ENCODE measurements around the gene RHOH.

DNA sequence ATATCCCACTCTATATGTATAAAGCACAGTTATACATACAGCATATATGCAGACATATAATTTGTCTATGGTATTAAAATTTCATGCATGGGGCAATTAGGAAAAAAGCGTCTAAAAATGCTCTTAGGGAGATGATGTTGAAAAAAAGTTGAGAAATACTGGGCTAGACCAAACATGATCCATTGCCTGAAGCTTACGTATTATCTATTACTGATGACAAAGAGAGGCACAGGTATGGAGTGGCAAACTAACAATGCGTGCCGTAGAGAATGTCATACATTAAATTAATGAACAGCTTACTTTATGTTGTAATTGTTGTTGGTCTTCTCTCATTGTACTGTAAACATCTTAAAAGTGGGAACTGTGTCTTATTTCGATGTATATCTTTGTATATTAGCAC is 13.9 kb downstream of the RHOH start:
- TF ChIP-seq, protein P1, sequence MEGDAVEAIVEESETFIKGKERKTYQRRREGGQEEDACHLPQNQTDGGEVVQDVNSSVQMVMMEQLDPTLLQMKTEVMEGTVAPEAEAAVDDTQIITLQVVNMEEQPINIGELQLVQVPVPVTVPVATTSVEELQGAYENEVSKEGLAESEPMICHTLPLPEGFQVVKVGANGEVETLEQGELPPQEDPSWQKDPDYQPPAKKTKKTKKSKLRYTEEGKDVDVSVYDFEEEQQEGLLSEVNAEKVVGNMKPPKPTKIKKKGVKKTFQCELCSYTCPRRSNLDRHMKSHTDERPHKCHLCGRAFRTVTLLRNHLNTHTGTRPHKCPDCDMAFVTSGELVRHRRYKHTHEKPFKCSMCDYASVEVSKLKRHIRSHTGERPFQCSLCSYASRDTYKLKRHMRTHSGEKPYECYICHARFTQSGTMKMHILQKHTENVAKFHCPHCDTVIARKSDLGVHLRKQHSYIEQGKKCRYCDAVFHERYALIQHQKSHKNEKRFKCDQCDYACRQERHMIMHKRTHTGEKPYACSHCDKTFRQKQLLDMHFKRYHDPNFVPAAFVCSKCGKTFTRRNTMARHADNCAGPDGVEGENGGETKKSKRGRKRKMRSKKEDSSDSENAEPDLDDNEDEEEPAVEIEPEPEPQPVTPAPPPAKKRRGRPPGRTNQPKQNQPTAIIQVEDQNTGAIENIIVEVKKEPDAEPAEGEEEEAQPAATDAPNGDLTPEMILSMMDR (IDR thresholded peaks at IDR 0.05), result no peak
- no peak for TF ChIP-seq EP300 (IDR thresholded peaks at IDR 0.05)
- TF ChIP-seq POLR2A (IDR thresholded peaks at IDR 0.05), result no peak

All from ovary (tissue), 3 donors.